NCI-H2107 treated with DMSO at 0.1 percent for 48 hours (cell line): ENCODE measurements around the gene ADARB2.

Experiments
- DNase-seq: peaks from one replicate; lab custom pipeline; 2025; ENCODE audit not compliant: unreplicated experiment; lab: John Stamatoyannopoulos, UW

The ADARB2 gene

GRCh38 chr10:1573981-1574380 is 163.3 kb downstream of the ADARB2 start:
- DNase-seq, result no peak

DNA sequence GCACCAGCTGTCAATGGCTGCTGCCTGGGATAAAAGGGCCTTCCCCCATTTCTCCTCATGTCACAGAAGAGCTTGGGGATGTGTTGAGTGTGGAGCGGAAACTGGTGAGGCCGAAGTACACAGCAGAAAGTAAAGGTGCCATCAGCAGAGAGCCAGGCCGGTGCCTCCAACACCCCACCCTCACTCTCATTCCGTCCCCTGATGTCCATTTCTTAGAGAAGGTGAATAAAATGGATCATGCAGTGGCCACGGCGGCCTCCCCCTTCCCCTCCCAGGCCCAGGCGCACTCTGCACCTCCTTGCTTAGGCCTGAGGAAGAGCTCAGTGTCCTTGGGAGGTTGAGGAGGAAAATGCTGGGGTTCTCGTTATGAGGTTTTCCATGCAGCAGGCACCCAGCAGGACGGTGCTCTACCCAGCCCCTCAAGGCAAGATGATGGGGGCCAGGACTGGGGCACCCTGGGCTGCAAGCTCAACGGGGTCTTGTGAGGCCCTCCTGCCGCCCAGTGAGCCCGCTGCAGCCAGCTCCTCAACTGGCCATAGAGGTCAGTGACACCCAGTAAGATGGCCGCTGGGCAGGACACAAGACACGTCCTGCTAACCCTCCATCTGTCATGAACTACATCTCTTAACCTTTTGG is 163.9 kb downstream of the ADARB2 start:
- no peak for DNase-seq

DNA sequence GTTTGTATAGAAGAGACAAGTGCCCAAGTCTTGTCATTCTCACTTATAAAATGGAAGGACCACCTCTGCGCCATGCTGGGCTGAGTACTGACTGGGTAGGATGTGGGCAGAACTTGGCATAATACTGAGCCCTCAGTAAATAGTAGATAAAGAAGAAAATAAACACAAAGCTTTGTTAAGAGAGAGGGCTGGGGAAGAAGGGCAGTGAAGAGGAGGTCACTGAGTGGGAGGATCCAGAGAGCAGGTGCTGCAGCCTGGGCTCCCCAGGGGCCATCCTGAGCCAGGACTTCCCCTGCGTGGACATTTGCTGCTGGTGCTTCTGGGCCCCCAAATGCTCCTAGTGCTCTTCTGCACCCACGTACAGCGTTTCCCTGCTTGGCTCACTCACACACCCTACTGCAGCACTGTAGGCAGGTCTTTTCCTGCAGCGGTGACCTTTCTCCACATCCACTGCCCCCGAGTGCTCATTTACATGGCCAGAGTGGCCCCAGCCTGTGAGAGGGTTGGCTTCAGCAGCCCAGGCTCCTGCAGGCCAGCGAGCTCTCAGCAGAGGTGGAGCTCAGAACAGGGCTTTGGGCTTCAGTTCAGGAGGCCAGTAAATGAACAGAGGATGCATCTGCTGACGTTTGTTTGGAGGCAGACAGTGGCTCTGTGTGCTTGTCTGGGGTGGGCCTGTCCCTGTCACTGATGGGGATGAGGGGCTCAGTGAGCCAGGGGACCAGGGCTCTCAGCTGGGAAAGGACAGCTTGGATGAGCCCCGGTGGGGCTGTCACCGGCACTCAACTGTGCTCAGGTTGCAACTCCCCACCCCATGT is 164.6 kb downstream of the ADARB2 start:
- DNase-seq, result no peak

GRCh38 chr10:1571587-1572237 is 165.6 kb downstream of the ADARB2 start:
- DNase-seq, result no peak

DNA sequence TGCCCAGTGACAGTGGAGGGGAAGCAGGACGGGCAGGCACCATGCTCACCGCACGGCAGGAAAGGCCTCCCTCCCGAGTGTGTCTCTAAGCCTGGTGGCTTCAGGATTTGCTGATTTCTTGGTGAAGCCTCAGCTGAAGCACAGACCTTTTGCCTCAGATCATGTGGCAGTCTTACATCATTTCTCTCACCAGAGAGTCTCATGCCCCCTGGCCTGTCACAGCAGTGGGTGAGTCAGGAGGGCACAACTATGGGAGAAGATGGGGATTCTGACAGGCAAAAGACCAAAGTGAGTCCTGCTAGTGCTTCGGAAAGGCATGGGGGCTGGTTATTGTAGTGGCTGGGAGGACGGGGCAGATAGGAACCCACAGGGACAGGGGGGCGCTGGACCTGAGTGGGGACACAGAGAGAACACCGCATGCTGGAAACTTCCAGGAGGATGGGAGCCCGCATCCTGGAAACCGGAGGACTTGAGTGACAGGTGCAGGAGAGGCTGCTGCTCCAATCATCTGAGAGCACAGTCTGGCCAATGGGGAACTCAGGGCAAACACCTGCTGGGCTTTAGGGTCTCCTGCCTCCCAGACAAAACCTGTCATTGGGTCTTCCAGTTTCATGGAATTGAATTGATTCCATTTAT is 166.8 kb downstream of the ADARB2 start:
- DNase-seq, result no peak

GRCh38 chr10:1569208-1569607 is 168.1 kb downstream of the ADARB2 start:
- DNase-seq, result no peak

DNA sequence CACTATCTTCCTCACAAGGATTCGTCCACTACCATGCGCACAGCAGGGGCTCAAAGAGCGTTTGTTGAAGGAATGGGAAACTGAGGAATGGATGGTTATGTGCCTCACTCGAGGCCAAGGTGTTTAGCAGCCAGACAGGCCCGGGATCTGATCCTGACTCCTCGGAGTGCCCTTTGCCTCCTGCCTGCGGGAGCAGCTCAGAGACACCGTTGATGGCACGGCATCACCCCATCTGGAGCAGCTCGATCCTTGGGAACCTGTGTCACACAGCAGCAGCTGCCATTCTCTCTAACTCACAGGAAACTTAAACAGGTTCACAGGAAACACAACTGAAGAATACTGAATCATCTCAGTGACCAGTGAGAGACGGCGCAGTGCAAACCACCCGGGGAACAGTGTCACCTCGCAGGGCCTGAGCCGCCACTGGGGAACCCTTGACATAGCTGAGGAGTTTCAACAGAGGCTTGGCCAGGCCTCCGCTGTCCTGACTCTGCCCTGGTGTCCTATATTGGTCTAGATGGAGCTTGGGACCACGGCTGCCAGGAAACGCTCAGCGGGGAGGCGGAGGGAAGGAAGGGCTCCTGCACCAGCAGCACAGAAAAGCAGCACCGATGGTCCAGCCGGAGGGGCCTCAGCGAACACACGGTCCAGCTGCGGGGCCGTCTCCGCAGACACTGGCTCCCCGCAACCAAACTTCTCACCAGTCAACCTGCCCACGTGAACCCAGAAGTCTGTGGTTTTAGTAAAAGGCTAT is 169.4 kb downstream of the ADARB2 start:
- no peak for DNase-seq

DNA sequence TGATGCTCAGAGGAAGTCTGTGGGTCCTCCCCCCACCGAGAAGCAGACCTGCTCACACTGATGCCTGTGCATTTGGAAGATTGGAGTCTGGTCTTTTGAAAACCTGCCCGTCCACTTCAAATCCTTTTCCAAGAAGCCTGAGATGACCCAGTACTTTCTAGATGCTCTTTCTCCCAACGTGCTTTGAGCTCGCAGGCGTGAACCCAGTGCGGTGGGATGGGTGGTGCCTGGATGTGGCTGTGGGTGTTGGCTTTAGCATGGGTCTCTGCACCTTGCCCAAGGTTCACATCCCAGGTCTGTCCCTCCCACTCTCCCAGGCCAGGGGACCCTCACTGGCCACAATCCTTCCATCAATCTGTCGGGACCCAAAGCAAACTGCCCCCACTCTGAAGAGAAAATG is 170.2 kb downstream of the ADARB2 start:
- DNase-seq, result no peak

GRCh38 chr10:1564791-1565190 is 172.5 kb downstream of the ADARB2 start:
- no peak for DNase-seq

GRCh38 chr10:1563028-1563427 is 174.3 kb downstream of the ADARB2 start:
- DNase-seq, result no peak

- no peak for DNase-seq
These were observed 175.5 kb downstream of the ADARB2 start for GRCh38 chr10:1561731-1562337.

- no peak for DNase-seq
These were observed 176.7 kb downstream of the ADARB2 start for GRCh38 chr10:1560535-1561192.

- DNase-seq, result no peak
These were observed 177.6 kb downstream of the ADARB2 start for GRCh38 chr10:1559761-1560160.

DNA sequence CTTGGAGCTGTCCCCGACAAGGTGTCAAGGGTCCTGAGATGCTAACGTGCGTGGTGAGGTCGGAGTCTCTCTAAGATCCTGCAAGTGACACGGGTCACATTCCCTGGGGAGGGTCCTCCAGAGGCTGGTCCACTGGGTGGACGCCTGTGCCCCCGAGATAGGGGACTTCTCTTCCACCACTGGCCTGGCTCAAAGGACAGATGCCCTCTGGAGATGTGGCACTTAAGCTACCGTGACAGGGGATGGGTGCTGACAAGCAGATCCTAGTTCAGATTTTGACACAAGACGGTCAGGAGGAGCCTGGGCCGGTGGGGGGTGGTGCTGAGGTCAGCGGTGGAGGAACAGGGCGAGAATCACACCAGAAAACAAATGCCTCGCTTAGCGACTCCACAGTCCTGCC is 178.0 kb downstream of the ADARB2 start:
- DNase-seq, result no peak

DNA sequence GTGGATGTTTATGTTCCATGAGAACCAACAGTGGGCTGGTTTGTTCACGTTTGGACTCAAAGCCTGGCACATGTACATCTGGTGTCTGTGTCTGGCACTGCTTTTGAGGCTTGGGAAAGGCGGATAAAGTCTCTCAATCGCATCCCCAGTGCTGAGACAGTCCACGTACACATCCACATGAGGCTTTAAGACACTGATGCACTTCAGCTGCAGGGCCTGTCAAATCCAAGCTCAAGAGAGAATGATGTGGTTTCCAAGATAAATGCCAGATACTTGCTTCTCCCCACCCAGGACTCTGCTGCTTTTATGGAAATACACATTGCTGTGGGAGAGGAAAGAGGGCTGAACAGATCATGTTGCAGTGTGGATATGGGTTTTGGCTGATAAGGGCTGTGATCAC is 178.4 kb downstream of the ADARB2 start:
- DNase-seq, result no peak

GRCh38 chr10:1557081-1557480 is 180.2 kb downstream of the ADARB2 start:
- DNase-seq, result no peak

- no peak for DNase-seq
These were observed 180.8 kb downstream of the ADARB2 start for GRCh38 chr10:1556496-1556895.

GRCh38 chr10:1553951-1554350 is 183.4 kb downstream of the ADARB2 start:
- DNase-seq, result no peak

- DNase-seq, result no peak
These were observed 184.2 kb downstream of the ADARB2 start for GRCh38 chr10:1552881-1553670.
